GM21737 (cell line): ENCODE measurements around the gene S100PBP.

Experiments used
- ATAC-seq: cut with Tn5 transposase; IDR thresholded peaks from one replicate; pipeline ENCODE4 v1.9.1; 2021; ENCODE audit warnings: mild to moderate bottlenecking, moderate library complexity; ENCODE audit not compliant: unreplicated experiment

S100PBP gene

DNA sequence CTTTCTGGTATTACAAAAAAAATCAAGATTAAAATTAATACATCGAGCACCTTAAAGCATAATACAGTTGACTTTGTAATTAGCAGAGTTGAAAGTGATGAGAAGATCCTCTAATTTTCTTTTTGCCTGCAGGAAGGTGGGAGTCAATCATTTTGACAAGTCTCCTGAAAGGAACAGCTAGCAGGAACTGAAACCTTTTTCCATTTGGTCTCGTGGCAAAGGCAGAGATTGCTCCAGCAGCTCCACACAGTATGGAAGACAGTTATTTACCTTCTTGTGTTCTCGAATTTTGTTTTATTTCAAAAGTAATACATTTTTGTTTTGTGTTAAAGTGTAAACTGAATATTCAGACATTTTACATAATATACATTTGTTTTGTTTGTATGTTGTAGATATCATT is 7.7 kb downstream of the S100PBP start:
- no peak for ATAC-seq

DNA sequence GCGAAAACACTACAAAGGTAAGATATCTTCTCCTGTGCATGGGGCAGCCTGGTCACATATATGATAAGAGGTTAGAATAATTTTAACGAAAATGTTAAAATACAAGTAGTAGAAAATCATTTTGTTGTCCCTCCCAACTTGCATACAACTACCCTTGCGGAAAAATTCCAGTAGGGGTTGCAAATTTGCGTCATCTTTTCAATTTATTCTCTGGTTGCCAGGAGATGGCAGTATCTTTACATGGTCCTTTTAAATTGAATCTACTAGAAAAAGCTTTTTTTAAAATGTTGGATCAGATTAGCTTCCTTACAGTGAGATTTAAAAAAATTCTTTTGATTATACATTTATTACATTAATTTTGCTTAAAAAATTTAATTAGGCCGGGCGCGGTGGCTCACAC is 10.9 kb downstream of the S100PBP start:
- ATAC-seq, result no peak

DNA sequence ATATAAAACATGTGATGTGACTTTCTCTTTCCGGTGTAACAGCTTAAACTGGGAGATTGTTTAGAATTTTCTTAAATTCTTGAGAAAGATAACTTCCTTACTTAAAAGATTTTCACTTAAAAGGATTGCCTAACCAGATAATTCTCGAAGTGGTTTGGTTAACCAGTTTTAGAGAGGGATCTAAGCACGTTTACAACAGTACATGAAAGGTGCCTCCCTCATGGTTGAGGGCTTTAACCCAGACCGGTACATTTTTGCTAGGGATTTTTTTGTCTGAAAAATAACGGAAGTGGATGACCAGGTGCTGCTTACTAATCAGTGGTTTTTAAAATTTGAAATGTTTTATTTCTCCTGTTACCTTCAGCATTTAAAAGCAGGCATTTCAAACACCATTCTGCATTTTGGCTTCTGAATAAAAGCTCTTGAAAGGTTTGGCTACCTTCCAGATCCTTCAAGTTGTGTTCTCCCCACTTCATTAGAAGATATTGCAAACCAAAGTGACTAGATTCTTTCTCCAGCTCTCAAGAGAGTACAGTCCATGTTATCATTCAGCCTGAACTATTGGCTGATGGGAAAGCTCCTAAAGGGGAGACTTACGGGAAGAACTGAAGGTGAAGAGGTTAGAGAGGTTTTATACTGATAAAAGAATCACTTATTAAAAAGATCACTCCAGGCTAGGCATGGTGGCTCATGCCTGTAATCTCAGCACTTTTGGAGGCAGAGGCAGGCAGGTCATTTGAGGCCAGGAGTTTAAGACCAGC is 12.8 kb downstream of the S100PBP start:
- no peak for ATAC-seq

DNA sequence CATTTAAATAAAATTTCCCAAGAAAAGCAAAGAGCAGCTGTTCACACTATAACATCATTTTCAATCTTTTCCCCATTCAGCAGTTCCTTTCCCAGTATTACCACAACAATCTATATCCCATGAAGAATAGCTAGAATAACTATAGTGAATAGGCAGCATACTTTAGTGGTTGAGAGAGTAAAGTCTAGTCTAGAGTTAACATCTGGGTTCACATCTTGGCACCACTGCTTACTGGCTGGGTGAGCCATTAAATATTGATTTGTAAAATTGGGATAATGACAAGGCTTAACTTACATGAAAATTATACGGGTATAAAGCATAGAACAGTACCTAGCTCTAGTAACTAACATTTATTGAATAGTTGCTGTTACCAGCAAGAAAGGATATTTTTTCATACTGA is 14.4 kb downstream of the S100PBP start:
- no peak for ATAC-seq

DNA sequence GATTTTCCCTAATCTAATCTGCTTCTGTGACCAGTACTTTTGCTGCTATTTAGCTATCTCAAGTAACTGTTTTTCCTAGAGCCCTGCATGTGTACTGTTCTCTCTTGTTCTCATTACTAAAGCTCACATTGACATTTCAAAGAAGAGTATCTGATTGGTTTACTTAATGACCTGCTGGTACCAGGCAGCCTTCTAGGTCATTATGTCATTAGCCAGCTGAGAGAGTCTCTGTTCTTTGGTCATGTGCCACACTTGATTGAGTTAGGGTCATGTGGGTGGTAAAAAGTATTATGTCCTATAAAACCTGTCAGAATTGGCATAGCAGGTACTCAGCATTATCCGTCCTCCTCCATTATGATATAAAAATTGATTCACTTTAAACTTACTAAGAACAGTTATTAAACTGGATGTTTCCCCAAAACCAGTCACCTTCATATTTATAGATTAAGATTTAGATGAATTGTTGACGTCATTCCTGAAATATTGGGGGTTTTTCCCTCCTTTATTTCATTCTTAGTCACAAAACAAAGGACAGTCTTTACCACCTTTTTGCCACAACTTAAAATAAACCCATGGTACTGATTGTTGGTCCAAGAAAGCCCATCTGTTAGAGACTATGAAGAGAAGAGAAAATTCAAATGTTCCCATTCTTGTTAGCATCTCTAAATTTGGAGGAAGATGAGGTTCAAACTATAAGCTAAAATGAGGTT is 31.1 kb downstream of the S100PBP start:
- no peak for ATAC-seq

DNA sequence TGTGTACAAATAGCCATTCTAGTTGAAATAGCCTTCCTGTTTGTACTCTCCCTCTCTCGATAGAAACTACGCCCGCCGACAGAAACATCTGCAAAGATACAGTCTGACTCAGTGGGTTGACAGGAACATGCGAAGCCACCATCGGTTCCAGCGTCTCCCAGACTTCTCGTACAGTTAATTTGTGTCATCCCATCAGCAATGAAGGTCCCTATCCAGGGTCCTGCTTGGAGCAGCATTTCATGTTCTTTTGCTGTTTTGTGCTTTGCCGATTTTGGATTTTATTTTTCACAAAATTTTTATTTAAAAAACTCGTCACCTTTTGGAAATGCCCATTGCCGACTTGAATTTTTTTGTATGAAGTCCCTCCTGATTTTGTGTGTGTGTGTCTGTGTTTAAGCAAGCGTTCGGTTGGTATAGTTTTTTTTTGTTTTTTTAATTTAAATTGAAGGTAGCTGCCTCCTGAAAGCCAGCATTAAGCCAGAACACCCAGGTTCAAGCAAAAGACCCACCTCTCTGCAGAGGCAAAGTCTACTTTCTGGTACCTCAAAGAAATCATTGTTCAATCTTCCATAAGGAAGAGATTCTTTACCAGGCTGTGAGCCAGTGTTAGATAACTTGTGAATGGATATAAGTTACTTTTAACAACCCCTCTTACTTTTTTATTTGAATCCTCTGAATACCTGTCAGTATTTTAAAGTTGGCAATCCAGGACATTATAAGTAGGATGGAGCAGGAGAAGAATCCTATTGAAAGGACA is 38.6 kb downstream of the S100PBP start:
- ATAC-seq, result no peak

DNA sequence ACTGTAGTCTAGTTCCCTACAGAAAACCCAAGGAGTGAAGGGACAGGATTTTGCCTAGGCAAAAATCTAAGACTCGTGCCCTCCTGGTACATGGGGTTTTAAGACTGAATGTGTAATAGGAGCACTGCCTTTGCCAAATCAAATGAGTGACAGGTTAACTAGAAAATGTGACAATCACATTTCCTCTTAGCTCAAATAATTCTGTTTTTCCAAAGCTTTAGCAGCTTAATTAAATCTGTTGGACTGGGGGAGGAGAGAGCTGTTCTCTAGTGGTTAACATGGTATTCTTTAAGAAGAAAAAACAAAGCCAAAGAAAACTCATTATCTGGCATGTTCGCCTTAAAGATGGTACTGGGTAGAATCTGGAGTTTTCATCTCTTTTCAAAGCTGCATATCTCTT is 40.7 kb downstream of the S100PBP start:
- no peak for ATAC-seq

DNA sequence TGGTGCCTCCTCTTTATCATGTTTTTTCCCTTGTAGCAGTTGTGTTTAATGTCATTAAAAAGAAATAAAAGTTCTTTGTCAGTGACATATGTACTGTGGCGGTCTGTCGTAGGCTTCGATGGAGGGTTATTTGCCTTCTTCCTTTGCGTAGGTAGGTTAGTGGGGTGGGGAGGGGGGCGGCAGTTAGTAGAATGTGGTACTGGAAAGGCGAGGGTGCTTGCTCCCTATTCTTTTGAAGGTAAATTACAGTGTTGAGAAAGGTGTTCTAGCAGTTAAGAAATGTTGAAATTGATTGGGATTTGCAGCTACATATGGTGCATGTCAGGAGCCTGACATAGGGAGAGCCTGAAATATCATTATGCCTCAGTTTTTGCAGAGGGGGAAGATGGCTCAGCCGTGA is 41.3 kb downstream of the S100PBP start:
- ATAC-seq, result no peak

DNA sequence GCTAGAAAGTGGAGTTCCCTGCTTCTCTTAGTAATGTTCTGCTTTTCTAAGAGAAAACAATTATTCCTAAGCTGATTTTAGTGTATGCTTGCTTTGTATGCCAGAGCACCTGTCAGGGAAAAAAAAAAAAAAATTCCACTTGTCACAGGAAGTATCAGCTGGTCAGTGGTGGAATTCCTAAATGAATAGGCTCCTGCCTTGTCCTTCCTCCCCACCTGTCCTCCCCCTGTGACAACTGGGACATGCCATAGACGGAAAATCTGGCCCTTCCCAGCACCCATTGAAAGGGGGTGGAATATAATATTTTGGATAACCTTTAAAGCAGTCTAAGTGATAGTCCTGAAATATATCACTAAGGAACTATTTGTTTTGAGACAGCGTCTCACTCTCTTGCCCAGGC is 42.5 kb downstream of the S100PBP start:
- no peak for ATAC-seq

DNA sequence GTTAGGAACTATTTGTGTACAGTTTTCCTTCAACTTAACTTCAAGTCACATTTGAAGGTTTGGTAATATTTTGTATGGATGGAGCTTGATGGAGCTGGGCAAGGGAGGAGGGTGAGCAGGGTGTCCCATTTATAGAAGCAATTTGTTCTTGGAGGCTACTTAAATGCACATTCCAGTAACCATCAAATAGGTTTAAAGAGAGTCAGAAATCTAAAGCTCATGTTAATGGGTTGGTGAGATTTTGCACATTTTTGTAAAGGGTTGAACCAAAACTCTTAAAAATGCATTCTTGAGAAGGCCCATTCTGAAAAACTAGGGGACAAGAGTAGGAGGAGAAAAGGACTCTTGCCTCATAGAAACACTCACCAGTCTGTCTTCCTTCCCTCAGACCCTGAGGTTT is 43.1 kb downstream of the S100PBP start:
- no peak for ATAC-seq

DNA sequence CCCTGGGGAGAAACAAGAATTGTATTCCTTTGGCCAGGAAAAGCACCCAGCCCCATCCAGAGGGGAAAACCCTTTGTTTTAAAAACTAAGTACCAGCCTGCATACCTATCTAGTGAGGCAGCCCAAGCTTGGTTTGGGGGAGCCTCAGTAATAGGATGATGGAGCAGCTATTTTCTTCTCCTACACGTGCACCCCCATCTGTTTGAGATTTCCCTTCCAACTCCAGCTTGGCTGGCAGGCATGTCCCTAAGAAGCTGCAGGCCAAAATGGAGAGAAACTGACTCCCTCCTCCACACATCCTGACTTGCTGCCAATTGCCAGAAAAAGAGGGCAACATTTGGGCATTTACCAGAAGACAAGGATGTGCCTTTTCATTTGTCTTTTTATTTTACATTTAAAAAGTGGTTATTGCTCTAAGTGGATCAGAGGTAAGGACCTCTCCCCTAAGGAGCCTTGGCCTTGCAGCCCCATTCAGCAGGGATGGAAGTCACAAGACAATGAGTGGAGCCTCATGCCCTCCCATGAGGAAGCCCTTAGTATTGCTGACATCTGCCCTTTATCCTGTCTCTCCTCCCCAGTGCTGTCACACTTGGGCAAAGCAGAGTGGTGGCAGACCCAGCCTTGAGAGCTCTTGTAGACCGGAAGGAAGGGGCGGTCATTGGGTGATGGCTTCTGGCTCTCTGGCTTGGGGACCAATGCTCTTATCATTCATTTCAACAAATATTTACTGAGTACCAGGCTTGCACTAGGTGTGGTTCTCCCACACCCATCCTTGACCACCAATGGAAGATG is 44.6 kb downstream of the S100PBP start:
- ATAC-seq, result no peak

DNA sequence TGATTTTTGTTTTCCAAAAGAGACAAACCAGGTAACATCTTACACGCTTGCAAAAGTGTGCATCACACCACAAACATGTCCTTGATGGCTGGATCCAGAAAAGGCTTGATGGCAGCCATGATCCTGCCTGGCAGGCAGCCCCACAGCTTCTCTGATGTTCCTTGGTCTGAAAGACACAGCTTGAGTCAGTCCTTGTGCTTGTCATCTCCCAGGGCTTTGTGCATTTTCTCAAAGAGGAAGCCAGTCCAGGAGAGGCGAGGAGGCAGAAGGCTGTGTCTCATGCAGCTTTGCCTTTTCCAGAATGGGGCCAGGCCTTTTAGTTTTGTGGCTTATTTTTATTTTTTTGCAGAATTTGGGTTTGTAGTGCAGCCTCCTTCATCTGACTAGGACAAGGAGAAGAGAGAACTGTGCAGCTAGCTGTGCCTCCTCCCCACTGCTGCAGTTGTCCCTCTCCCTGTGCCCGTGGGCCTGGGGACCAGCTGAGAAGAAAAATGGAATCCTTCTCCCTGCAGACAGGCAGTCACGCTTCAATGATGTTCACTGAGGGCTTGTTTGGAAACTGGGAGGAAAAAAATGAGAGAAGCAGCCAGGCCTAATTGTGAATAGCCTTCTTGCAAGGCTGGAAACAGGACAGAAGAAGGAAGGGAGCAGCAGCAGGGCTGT is 45.9 kb downstream of the S100PBP start:
- no peak for ATAC-seq

DNA sequence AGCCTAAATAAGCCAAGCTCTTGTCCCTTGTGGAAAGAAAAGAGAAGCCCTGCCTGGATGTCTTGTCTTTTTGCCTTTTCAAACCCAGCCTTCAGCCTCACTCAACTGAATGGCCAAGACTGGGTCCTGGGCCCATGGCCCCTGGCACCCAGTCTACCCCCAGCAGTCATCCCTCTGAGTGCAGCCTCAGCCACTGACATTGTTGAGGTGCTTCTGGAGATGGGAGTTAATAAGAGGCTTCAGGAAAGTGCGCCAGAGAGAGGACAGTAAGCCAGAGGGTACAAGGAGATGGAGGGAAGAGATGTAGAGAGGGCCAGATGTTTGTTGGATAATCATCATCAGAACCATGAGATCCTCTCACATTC is 46.4 kb downstream of the S100PBP start:
- no peak for ATAC-seq

DNA sequence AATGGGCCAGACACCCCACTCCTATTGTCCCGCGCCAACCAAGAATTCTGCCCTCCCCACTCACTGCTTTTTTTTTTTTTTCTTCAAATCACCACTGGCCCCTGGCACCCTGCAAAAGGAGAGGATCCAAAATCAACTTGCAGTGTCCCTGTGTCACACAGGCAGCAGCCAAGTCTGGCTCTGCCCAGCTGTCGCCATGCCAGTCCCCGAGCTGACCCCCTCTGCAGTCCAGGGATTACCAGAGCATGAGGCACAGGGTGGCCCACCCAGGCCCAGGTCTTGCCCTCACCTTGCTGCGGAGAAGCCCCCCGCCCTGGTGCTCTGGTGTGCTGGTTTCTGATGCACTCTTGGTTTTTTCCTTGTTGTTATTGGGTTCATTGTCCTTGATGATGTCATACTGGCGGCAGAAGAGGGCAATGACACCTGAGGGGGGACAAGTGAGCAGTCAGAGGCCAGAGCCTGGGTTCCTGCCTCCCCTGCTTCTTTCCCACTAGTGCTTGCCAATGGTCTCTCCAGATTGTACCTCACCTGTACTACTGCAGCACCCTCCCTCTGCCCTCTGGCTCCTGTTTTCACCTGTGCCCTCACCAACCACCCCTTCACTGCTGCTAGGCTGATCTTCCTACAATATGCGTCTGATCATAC is 47.0 kb downstream of the S100PBP start:
- no peak for ATAC-seq

DNA sequence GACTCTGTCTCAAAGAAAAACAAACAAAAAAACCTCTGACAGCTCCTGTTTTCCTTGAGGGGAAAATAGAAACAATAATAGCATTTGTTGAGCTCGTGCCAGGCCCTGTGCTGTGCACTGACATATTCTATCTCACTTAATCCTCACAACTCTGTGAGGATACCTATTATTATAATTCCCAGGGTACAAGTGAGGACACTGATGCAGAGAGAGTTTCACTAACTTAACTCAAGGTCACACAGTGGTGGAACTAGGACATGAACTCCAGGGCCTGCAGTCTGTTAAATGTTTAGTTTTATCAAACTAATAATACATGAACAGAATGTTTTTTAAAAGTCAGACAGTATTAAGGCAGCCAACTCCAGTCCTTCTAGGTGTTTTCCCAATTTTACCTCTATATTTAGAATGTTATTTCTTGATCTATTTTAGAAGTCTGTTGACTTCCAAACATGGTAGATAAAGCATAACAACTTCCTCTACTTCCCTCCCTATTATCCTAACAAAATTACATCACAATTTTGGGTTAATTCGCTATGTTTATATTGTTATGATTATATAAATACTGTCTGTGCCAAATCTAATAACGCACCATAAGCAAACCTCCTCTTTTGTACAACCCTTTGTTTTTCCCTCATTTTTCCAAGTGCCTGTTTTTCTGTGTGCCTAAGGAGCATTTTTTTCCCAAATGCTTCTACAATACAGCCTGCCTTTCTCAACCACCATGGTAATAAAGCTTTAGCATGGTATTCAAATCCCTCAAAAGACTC is 48.4 kb downstream of the S100PBP start:
- ATAC-seq, result no peak

DNA sequence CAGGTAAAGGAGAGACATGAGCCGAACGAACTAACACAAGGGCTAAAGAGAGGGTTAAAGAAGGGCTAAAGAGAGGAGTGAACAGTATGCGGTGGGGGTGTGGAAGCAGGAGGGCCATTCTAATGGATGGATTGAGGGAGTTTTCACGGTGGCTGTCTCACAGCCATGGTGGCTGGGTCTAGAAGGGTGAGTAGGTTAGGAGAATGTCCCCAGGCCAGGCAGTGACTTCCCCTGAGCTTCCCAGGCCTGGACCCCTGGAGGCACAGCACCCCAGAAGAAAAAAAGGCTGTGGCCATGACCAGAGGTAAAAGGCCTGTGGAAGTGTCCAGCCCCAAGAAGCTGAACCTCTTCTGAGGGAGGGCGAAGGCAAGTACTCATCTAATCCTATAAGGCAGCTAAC is 49.7 kb downstream of the S100PBP start:
- ATAC-seq, result no peak

DNA sequence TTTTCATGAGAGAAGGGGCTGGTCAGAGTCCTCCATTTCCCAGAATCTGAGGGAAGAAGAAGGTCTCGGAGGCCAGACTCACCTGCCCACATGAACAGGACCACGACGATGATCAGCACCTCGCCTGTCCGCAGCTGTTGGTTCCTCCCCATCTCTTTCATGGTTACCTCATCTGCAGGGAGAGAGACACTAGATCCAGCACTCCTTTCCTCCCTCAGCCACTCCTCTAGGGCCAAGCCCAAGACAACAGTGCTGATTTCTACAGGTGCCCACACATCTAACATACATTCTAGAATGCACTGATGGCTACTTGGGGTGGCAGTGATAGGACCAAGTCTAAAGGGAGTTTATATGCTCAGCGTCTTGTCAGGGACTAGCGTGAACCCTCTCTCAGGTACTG is 50.2 kb downstream of the S100PBP start:
- ATAC-seq, result no peak

DNA sequence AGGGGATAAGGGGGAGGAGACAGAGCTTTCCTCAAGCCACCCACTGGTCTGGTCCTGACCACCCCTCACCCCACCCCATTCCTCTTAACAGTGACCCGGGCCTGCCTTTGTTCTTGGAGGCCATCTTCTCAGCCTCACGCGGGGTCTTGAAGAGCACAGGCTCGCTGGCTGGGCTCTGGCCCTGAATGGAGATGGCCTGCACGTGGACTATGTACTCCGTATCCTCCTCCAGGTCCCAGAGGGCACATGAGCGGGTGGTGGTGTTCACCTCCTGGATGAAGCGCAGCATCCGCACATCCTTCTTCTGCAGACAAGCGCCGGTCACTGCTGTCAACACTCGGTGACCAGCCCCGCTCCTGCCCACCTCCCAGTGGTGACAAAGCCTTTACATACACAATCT is 50.6 kb downstream of the S100PBP start:
- ATAC-seq, result no peak

DNA sequence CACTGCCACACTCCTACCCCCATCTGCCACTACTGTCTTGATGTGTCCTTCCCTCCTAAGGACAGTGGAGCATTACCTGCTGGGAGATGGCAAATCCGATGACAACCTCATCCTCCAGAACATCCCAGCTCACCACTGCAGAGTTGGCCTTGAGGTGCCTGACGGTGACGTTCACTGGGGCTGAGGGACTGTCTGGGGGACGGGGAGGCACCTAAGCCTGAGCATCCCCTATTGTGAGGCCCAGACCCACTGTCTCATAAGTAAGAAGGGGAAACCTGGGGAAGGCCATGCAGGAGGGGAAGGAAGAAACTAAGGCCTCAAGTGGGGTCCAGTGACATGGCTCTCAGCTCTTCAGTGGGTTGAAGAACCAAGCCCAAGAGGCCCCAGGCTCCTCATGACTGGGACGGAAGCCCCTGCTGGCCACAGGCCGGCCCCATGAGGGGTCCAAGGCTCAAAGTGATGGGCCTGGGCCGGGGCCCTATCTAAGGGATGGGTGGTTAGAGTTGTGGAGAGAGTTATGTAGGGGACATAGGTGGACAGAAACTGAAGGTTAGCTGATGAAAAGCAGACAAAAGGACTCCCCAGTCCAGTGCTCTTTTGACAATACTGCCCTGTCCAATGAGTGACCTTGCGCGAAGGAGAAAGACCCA is 51.5 kb downstream of the S100PBP start:
- no peak for ATAC-seq
